ENCODE results near the gene HOXA7.

DNA sequence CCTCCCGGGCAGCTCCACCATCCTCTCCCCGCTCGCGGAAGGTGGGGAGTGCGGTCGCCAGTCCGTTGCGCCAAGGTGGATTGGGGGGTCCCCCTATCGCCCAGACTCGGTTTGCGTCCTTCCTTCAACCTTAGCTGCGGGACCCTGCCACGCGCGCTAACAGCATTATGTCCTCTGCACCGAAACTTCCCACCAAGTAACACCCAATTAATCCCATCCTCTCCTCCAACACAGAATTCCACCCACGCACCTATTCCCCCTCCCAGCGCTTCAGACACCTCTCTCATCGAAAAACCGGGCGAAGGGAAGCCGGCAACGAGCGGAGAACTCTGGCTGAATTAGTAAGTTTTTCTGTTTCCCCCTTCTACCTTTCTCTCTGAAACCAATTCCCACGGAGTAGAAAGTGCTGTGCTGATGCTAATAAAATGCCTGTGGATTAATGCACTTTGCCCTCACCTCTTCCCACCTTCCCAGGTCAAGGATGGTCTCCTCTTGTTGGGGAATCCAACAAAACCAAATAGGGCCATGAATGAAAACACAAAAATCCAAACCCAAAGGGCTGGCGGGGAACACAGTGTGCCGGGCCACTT is 5.0 kb downstream of the HOXA7 start:
- TF ChIP-seq, protein P1, sequence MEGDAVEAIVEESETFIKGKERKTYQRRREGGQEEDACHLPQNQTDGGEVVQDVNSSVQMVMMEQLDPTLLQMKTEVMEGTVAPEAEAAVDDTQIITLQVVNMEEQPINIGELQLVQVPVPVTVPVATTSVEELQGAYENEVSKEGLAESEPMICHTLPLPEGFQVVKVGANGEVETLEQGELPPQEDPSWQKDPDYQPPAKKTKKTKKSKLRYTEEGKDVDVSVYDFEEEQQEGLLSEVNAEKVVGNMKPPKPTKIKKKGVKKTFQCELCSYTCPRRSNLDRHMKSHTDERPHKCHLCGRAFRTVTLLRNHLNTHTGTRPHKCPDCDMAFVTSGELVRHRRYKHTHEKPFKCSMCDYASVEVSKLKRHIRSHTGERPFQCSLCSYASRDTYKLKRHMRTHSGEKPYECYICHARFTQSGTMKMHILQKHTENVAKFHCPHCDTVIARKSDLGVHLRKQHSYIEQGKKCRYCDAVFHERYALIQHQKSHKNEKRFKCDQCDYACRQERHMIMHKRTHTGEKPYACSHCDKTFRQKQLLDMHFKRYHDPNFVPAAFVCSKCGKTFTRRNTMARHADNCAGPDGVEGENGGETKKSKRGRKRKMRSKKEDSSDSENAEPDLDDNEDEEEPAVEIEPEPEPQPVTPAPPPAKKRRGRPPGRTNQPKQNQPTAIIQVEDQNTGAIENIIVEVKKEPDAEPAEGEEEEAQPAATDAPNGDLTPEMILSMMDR (IDR thresholded peaks at IDR 0.05) = no peak
- TF ChIP-seq POLR2A (IDR thresholded peaks at IDR 0.05) = no peak

Data from Peyer's patch (tissue), 4 donors.